Pericardium fibroblast (primary cell): ENCODE data around the gene SKP1. TPM values are rescaled to one million over a fixed set of nuclear protein-coding genes. Genes with fewer than 3 reads are reported as not detected.

Experiments
- total RNA-seq: library from RNA; depleted of rRNA; stranded (reverse); fragments of >200 nt; gene quantifications from 2 replicates; pipeline ENCODE4 v1.2.3, GENCODE V29; 2015

SKP1 gene
- total RNA-seq, result 117 and 265 TPM in 2 replicates

GRCh38 chr5:134176511-134177368 lies at the start of gene SKP1:
SKP1 (minus strand) TSS chr5:134176950; CDS start chr5:134174022, 2,928 bp downstream.

GRCh38 chr5:134225780-134226440 lies 49.2 kb upstream of the SKP1 start, which contains the start of gene PPP2CA:
PPP2CA (minus strand) TSS chr5:134226073; CDS start chr5:134225861, 212 bp downstream.

DNA sequence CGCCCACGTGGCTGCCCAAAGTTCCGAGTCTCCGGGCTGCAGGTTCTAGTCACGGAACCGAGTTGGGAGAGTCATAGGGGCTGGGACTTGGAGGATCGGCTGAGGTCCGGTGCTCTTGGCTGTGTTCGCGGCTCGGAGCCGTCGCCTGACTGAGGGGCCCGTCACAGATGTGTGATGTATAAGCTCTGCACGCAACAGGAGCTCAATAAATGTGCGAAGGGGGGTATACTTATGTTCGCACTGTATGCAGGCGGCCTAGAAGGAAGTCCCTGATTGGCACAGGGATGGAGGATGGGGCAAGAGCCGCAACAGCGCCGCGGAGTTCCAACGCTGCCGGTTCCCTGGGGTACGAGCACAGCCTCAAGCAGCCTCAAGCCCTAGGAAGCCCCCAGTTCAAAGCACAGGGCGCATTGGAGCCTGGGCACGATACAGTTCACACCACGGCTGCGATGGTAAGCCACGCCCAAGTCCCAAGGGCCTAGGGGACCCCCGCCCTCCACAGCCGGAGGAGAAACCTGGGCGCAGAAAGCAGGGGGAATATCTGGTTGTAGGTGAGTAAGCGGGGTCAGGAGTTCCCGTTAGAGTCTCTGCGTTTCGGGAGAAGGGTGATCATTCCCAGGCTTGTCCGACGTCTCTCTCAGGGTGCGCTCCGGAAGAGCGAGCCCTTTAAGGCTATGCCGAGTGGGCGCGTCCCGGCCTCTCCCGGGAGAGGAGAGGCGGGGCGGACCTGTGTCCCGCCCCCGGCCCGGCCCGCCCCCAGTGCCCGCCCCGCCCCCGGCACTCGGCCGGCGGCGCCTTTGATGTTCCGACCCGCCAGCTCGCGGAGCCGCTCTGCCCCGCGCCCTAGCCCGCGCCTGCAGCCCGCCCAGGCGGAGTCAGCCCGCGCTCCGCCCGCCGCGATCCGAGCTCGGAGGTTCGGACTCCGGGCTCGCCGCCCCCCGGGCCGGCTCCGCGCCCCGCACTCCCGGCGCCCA lies 62.6 kb downstream of the SKP1 start, which contains the start of gene TCF7:
TSS of gene TCF7 (plus strand) at position 780 of the 974 bp plus-strand sequence. CDS start 226 bp downstream, outside the sequence.

Other genes with a start within 250 kb of the SKP1 start
- 54.2 and 58.6 TPM in 2 replicates for gene C5orf15, start 208.3 kb downstream of the SKP1 start, total RNA-seq
- 185 and 237 TPM in 2 replicates for gene VDAC1, start 172.0 kb downstream of the SKP1 start, total RNA-seq
- gene TCF7, start 62.3 kb downstream of the SKP1 start, total RNA-seq, result 0.09 and 0.23 TPM in 2 replicates
- 110 and 136 TPM in 2 replicates for gene PPP2CA, start 49.1 kb upstream of the SKP1 start, total RNA-seq
- gene CDKL3, start 190.2 kb upstream of the SKP1 start, total RNA-seq, result 0.47 and 2.4 TPM in 2 replicates
- 13.0 and 23.0 TPM in 2 replicates for gene UBE2B, start 194.6 kb upstream of the SKP1 start, total RNA-seq
- gene CDKN2AIPNL, start 234.9 kb upstream of the SKP1 start, total RNA-seq, result 18.8 and 25.3 TPM in 2 replicates